ENCODE measurements around the gene CFAP46.
"Not testable (repeated sequence)": the region's sequence is repeated elsewhere in the genome, so short reads cannot be mapped to it uniquely, and the experiment has no call there.

The CFAP46 gene

DNA sequence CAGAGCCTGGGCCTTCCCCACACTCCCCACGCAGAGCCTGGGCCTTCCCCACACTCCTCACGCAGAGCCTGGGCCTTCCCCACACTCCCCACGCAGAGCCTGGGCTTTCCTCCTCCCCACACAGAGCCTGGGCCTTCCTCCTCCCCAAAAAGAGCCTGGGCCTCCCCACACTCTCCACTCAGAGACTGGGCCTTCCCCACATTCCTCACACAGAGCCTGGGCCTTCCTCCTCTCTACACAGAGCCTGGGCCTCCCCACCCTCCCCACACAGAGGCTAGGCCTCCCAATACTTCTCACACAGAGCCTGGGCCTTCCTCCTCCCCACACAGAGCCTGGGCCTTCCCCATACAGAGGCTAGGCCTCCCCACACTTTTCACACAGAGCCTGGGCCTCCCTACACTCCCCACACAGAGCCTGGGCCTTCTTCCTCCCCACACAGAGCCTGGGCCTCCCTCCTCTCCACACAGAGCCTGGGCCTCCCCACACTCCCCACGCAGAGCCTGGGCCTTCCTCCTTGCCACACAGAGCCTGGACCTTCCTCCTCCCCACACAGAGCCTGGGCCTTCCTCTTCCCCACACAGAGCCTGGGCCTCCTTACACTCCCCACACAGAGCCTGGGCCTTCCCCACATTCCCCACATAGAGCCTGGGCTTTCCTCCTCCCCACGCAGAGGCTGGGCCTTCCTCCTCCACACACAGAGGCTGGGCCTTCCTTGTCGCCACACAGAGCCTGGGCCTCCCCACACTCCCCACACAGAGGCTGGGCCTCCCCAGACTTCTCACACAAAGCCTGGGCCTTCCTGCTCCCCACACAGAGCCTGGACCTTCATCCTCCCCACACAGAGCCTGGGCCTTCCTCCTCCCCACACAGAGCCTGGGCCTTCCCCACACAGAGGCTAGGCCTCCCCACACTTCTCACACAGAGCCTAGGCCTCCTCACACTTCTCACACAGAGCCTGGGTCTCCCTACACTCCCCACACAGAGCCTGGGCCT lies 10.8 kb downstream of the CFAP46 start:
- not testable (repeated sequence) for H3K4me1 ChIP-seq (ENCODE audit: control insufficient read depth, insufficient read depth, low read length, poor library complexity, severe bottlenecking); H3K27ac ChIP-seq (ENCODE audit: low read depth, low read length, severe bottlenecking); H3K4me3 ChIP-seq (ENCODE audit: extremely low read depth, insufficient read depth, low read length, poor library complexity, severe bottlenecking); H3K9me3 ChIP-seq (ENCODE audit: control insufficient read depth, low read length); H3K36me3 ChIP-seq (ENCODE audit: control insufficient read depth, insufficient read depth, low read length)
- WGBS, 2 experiments (ENCODE audit: insufficient coverage in 2 of 2), result 93 to 95% methylated on average over 3 to 5 of the region's 6 CpGs

GRCh38 chr10:132930701-132931100 lies 11.7 kb downstream of the CFAP46 start:
- not testable (repeated sequence) for H3K9me3 ChIP-seq (ENCODE audit: control insufficient read depth, low read length); H3K4me1 ChIP-seq (ENCODE audit: control insufficient read depth, insufficient read depth, low read length, poor library complexity, severe bottlenecking); H3K36me3 ChIP-seq (ENCODE audit: control insufficient read depth, insufficient read depth, low read length); H3K4me3 ChIP-seq (ENCODE audit: extremely low read depth, insufficient read depth, low read length, poor library complexity, severe bottlenecking); H3K27ac ChIP-seq (ENCODE audit: low read depth, low read length, severe bottlenecking)
- WGBS, 2 experiments (ENCODE audit: insufficient coverage in 2 of 2), result 67% methylated on average over 1 of the region's 3 CpGs; no CpG with 5 or more reads in 1 of the 2 experiments

DNA sequence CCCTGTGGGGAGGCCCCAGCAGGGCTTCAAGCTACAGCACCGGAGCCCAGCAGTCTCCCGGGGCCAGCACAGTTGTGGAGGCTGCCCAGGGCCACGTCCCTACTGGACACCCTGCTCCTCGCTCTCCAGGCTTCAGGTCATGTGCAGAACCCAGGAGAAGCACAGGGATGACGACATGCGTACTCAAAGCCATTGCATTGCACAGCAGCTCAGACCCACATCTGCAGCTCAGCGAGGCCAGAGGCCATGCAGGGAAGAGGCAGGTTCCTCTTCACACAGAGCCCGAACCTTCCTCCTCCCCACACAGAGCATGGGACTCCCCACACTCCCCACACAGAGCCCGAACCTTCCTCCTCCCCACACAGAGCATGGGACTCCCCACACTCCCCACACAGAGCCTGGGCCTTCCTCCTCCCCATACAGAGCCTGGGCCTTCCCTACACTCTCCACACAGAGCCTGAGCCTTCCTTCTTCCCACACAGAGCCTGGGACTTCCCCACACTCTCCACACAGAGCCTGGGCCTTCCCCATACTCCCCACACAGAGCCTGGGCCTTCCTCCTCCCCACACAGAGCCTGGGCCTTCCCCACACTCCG lies 12.3 kb downstream of the CFAP46 start:
- no peak overlapping the region for H3K4me3 ChIP-seq (ENCODE audit: extremely low read depth, insufficient read depth, low read length, poor library complexity, severe bottlenecking)
- no peak overlapping the region for H3K27ac ChIP-seq (ENCODE audit: low read depth, low read length, severe bottlenecking)
- no peaks in the 10 kb centered on the region for H3K4me1 ChIP-seq (ENCODE audit: control insufficient read depth, insufficient read depth, low read length, poor library complexity, severe bottlenecking)
- H3K9me3 ChIP-seq (ENCODE audit: control insufficient read depth, low read length), result no peaks in the 10 kb centered on the region
- H3K36me3 ChIP-seq (ENCODE audit: control insufficient read depth, insufficient read depth, low read length), result no peaks in the 10 kb centered on the region
- WGBS, 2 experiments (ENCODE audit: insufficient coverage in 2 of 2), result 87 to 89% methylated on average over 7 to 9 of the region's 10 CpGs

- WGBS, 2 experiments (ENCODE audit: insufficient coverage in 2 of 2), result 83 to 96% methylated on average over 9 of the region's 12 CpGs
- Histone ChIP-seq H3K4me3 (ENCODE audit: extremely low read depth, insufficient read depth, low read length, poor library complexity, severe bottlenecking) (no peak overlapping the region), H3K36me3 (ENCODE audit: control insufficient read depth, insufficient read depth, low read length) (no peaks in the 10 kb centered on the region), H3K9me3 (ENCODE audit: control insufficient read depth, low read length) (no peaks in the 10 kb centered on the region), H3K4me1 (ENCODE audit: control insufficient read depth, insufficient read depth, low read length, poor library complexity, severe bottlenecking) (no peaks in the 10 kb centered on the region), H3K27ac (ENCODE audit: low read depth, low read length, severe bottlenecking) (no peak overlapping the region)
Observed at GRCh38 chr10:132929480-132929879, 12.9 kb downstream of the CFAP46 start.

GRCh38 chr10:132928261-132928660 lies 14.1 kb downstream of the CFAP46 start:
- WGBS, 2 experiments (ENCODE audit: insufficient coverage in 2 of 2), result 94 to 96% methylated on average over 17 of the region's 17 CpGs
- no peaks in the 10 kb centered on the region for H3K9me3 ChIP-seq (ENCODE audit: control insufficient read depth, low read length)
- no peak overlapping the region for H3K4me3 ChIP-seq (ENCODE audit: extremely low read depth, insufficient read depth, low read length, poor library complexity, severe bottlenecking)
- no peaks in the 10 kb centered on the region for H3K36me3 ChIP-seq (ENCODE audit: control insufficient read depth, insufficient read depth, low read length)
- H3K27ac ChIP-seq (ENCODE audit: low read depth, low read length, severe bottlenecking), result no peak overlapping the region
- H3K4me1 ChIP-seq (ENCODE audit: control insufficient read depth, insufficient read depth, low read length, poor library complexity, severe bottlenecking), result no peaks in the 10 kb centered on the region

GRCh38 chr10:132927824-132928223 lies 14.5 kb downstream of the CFAP46 start:
- WGBS, 2 experiments (ENCODE audit: insufficient coverage in 2 of 2), result 85 to 90% methylated on average over 9 to 11 of the region's 11 CpGs
- no peak overlapping the region for H3K4me3 ChIP-seq (ENCODE audit: extremely low read depth, insufficient read depth, low read length, poor library complexity, severe bottlenecking)
- no peaks in the 10 kb centered on the region for H3K36me3 ChIP-seq (ENCODE audit: control insufficient read depth, insufficient read depth, low read length)
- no peak overlapping the region for H3K27ac ChIP-seq (ENCODE audit: low read depth, low read length, severe bottlenecking)
- no peaks in the 10 kb centered on the region for H3K4me1 ChIP-seq (ENCODE audit: control insufficient read depth, insufficient read depth, low read length, poor library complexity, severe bottlenecking)
- H3K9me3 ChIP-seq (ENCODE audit: control insufficient read depth, low read length), result no peaks in the 10 kb centered on the region

DNA sequence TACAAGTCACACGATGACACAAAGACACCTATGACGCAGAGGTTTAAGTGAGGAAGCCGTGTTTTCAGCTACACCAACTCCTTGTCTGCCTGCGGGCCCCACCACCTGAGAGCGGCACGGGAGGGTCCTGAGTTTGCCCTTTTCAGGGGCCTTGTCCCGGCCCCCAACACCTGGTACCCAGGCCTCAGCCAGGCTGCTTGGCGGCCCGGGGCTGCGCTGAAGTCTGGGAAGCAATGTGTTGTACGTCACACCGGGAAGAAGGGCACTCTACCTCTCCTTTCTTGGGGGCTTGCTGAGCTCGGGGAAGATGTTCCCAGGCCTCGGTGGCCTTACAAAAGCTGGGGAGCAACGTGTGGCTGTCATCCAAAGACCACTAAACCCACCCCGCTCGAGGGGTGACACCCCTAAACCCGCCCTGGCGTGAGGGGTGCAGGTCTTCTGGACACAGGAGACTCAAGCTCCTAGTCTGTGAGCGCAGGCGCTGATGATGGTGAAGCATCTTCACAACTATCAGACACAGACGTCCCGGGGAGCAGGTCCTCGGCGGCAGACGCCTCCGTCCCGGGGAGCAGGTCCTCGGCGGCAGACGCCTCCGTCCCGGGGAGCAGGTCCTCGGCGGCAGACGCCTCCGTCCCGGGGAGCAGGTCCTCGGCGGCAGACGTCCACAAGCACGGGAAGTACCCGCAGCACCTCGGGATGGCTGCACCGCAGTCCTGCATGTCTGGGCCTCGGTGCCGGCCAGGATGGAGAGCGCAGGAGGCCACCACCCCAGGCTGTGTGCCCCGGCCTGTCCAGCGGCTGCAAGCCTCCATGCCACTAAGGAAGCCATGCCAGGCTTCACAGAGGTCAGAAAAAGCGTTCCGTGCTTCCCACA lies 15.4 kb downstream of the CFAP46 start:
- Histone ChIP-seq H3K27ac (ENCODE audit: low read depth, low read length, severe bottlenecking) (no peak overlapping the region), H3K4me3 (ENCODE audit: extremely low read depth, insufficient read depth, low read length, poor library complexity, severe bottlenecking) (no peak overlapping the region), H3K4me1 (ENCODE audit: control insufficient read depth, insufficient read depth, low read length, poor library complexity, severe bottlenecking) (no peaks in the 10 kb centered on the region), H3K36me3 (ENCODE audit: control insufficient read depth, insufficient read depth, low read length) (no peaks in the 10 kb centered on the region), H3K9me3 (ENCODE audit: control insufficient read depth, low read length) (no peaks in the 10 kb centered on the region)
- WGBS, 2 experiments (ENCODE audit: insufficient coverage in 2 of 2), result 89 to 94% methylated on average over 47 to 51 of the region's 52 CpGs

DNA sequence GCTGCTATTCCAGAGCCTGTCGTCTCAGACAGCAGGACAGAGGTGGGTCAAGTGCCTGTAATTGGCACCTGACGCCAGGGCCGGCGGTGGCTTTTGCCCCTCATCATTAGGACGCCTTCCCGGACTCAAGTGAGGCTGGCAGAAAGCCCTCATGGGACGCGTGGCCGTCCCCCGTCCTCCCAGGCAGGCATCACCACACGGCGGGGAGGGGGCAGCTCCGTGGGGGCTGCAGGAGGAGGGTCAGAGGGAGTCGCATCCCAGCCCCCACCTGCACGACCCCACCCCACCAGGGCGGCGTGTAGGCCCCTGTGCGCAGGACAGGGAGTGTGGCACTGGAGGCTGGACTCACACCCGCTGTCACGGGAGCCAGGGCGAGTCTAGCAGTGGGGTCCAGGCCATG lies 16.3 kb downstream of the CFAP46 start:
- Histone ChIP-seq H3K4me1 (ENCODE audit: control insufficient read depth, insufficient read depth, low read length, poor library complexity, severe bottlenecking) (no peaks in the 10 kb centered on the region), H3K4me3 (ENCODE audit: extremely low read depth, insufficient read depth, low read length, poor library complexity, severe bottlenecking) (no peak overlapping the region), H3K27ac (ENCODE audit: low read depth, low read length, severe bottlenecking) (no peak overlapping the region), H3K9me3 (ENCODE audit: control insufficient read depth, low read length) (no peaks in the 10 kb centered on the region), H3K36me3 (ENCODE audit: control insufficient read depth, insufficient read depth, low read length) (no peaks in the 10 kb centered on the region)
- WGBS, 2 experiments (ENCODE audit: insufficient coverage in 2 of 2), result 88 to 95% methylated on average over 13 to 15 of the region's 21 CpGs

GRCh38 chr10:132925614-132926013 lies 16.8 kb downstream of the CFAP46 start:
- Histone ChIP-seq H3K4me1 (ENCODE audit: control insufficient read depth, insufficient read depth, low read length, poor library complexity, severe bottlenecking) (no peaks in the 10 kb centered on the region), H3K9me3 (ENCODE audit: control insufficient read depth, low read length) (no peaks in the 10 kb centered on the region), H3K4me3 (ENCODE audit: extremely low read depth, insufficient read depth, low read length, poor library complexity, severe bottlenecking) (no peak overlapping the region), H3K36me3 (ENCODE audit: control insufficient read depth, insufficient read depth, low read length) (no peaks in the 10 kb centered on the region), H3K27ac (ENCODE audit: low read depth, low read length, severe bottlenecking) (no peak overlapping the region)
- 96% methylated on average over 12 to 22 of the region's 22 CpGs for WGBS, 2 experiments (ENCODE audit: insufficient coverage in 2 of 2)

GRCh38 chr10:132925071-132925561 lies 17.3 kb downstream of the CFAP46 start:
- H3K27ac ChIP-seq (ENCODE audit: low read depth, low read length, severe bottlenecking), result no peak overlapping the region
- H3K4me3 ChIP-seq (ENCODE audit: extremely low read depth, insufficient read depth, low read length, poor library complexity, severe bottlenecking), result no peak overlapping the region
- H3K9me3 ChIP-seq (ENCODE audit: control insufficient read depth, low read length), result no peaks in the 10 kb centered on the region
- no peaks in the 10 kb centered on the region for H3K36me3 ChIP-seq (ENCODE audit: control insufficient read depth, insufficient read depth, low read length)
- no peaks in the 10 kb centered on the region for H3K4me1 ChIP-seq (ENCODE audit: control insufficient read depth, insufficient read depth, low read length, poor library complexity, severe bottlenecking)
- 91 to 96% methylated on average over 19 to 24 of the region's 24 CpGs for WGBS, 2 experiments (ENCODE audit: insufficient coverage in 2 of 2)

Measured in mesodermal cell (in vitro differentiated cells).